Right forelimb (tissue), 1 donor: ENCODE measurements around the gene TEX14.
"Not testable (repeated sequence)": the region's sequence is repeated elsewhere in the genome, so short reads cannot be mapped to it uniquely, and the experiment has no call there.

Experiments used
- DNase-seq: peaks from one replicate; pipeline ENCODE4 v3.0.0-alpha.2; 2018

TEX14 gene

GRCh38 chr17:58555109-58555508 is 136.7 kb downstream of the TEX14 start:
- not testable (repeated sequence) for DNase-seq

GRCh38 chr17:58541249-58541648 is 150.6 kb downstream of the TEX14 start:
- DNase-seq: no peak

- DNase-seq: no peak
Observed at GRCh38 chr17:58539698-58540097, 152.1 kb downstream of the TEX14 start.

- DNase-seq: peak; percentile 51
Observed at GRCh38 chr17:58538811-58539409, 152.9 kb downstream of the TEX14 start.

- no peak for DNase-seq
Observed at GRCh38 chr17:58537266-58537665, 154.6 kb downstream of the TEX14 start.

GRCh38 chr17:58536542-58536941 is 155.3 kb downstream of the TEX14 start:
- DNase-seq: no peak

- no peak for DNase-seq
Observed at GRCh38 chr17:58535431-58535830, 156.4 kb downstream of the TEX14 start.

GRCh38 chr17:58534901-58535421 is 156.9 kb downstream of the TEX14 start:
- no peak for DNase-seq

GRCh38 chr17:58534331-58534730 is 157.5 kb downstream of the TEX14 start:
- DNase-seq: no peak

GRCh38 chr17:58533616-58534188 is 158.1 kb downstream of the TEX14 start:
- no peak for DNase-seq

GRCh38 chr17:58532555-58532951 is 159.3 kb downstream of the TEX14 start:
- DNase-seq: no peak

GRCh38 chr17:58531661-58532554 is 159.9 kb downstream of the TEX14 start:
- peak; percentile 64 for DNase-seq

- DNase-seq: no peak
Observed at GRCh38 chr17:58531122-58531521, 160.7 kb downstream of the TEX14 start.

- no peak for DNase-seq
Observed at GRCh38 chr17:58530655-58531054, 161.2 kb downstream of the TEX14 start.

GRCh38 chr17:58529275-58529674 is 162.6 kb downstream of the TEX14 start:
- DNase-seq: no peak

GRCh38 chr17:58528443-58528842 is 163.4 kb downstream of the TEX14 start:
- no peak for DNase-seq

- no peak for DNase-seq
Observed at GRCh38 chr17:58527949-58528348, 163.9 kb downstream of the TEX14 start.

GRCh38 chr17:58527306-58527705 is 164.5 kb downstream of the TEX14 start:
- no peak for DNase-seq

GRCh38 chr17:58525239-58525638 is 166.6 kb downstream of the TEX14 start:
- DNase-seq: peak; percentile 62

GRCh38 chr17:58521680-58522079 is 170.2 kb downstream of the TEX14 start:
- DNase-seq: no peak

GRCh38 chr17:58520843-58521430 is 170.9 kb downstream of the TEX14 start:
- no peak for DNase-seq

- peak; percentile 99 for DNase-seq
Observed at GRCh38 chr17:58517928-58518609, 173.8 kb downstream of the TEX14 start.
